GM03348 (cell line): ENCODE measurements around the gene ZNRF2.
"Not testable (repeated sequence)": the region's sequence is repeated elsewhere in the genome, so short reads cannot be mapped to it uniquely, and the experiment has no call there.

Source experiments
- DNase-seq: peaks from one replicate; pipeline ENCODE4 v3.0.0; 2012; ENCODE audit warnings: low spot score

ZNRF2 gene

DNA sequence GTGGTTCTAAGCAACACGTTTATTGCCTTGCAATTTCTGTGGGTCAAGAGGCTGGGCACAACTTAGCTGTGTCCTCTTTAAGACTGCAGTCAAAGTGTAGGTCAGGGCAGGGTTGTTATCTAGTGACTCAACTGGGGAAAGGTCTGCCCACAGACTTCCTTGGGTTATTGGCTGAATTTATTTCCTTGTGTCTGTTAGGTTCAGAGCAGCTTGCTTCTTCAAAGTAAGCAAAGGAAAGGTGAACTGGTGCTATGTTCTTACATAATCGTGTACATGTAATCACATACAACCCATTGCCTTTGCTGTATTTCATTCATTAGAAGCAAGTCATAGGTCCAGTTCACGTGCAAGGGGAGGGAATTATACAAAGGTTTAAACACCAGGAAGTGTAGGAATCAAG is 5.9 kb downstream of the ZNRF2 start:
- DNase-seq: not testable (repeated sequence)

DNA sequence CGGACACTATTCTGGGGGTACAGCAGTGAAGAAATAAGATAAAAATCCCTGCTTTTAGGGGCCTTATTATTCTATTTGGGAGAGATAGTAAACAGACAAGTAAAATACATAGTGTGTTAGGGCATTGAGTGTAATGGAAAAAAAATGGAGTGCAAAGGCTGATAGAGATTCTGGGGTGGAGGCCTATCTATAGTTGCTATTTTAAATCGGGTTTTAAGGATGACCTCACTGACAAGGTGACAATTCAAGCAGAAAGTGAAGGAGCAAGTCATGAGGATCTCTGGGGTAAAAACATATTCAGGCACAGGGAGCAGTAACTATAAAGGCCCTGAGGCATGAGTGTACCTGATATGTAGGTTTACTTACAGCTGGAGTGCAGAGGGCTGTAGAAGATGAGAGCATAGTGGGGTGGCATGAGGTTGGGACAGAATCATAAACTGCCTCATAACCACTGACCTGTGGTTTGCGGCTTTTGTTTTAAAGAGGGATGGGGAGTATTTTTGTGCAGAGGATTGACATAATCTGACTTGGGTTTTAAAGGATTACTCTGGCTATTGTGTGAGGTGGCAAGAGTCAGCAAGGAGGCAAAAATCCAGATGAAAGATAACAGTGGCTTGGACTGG is 8.1 kb downstream of the ZNRF2 start:
- DNase-seq: not testable (repeated sequence)

DNA sequence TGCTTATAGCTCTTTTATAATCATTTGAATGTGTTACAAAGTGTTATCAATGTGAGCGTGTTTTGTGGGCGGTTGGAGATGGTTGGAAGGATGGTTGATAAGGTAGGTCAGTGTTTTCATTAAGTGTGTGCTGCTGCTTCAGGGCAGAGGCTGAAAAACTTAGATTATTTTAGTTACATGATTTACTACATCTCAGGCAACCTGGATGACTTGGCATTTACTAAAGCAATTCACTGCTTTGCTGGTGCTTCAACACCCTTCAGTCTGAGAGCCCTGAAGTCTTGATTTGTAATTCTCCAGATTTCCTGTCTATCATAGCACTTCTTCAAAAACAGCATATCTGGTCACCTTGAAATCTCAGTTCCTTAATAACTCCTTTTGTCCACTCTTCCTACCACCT is 11.9 kb downstream of the ZNRF2 start:
- DNase-seq: not testable (repeated sequence)

DNA sequence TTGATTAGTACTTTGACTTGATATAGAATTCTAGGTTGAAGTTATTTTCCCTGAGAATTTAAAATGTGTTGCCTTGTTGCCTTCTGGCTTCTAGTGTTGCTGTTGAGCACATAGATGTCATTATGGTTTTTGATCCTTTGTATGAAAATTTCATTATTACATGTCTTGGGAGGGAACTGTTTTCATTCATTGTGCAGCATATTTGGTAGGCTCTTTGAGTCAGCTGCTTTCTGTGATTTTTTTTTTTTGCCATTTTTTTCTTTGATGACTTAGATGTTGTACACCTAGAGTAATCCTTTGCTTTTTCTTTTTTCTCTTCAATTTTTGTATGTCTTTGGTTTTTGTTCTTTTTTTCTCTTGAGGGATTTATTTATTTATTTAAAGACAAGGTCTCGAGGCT is 13.1 kb downstream of the ZNRF2 start:
- DNase-seq: not testable (repeated sequence)

DNA sequence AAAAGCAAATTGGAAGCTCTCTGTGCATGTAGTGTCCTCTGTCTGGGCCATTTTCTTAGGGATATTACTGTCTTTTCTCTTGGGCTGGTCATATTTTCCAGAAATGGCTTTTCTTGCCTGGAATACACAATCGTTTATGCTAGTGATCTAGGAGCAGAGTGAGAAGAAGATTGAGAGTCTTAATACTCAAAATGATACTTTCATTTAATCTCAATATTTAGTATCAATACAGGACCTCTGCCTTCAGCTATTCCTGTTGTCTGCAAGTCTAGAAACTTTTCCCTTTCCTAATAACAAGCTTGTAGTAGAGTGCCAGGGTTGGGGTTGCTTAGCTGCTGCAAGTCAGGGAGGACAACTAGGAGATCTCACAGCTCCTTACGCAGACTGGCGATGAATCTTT is 14.0 kb downstream of the ZNRF2 start:
- not testable (repeated sequence) for DNase-seq

DNA sequence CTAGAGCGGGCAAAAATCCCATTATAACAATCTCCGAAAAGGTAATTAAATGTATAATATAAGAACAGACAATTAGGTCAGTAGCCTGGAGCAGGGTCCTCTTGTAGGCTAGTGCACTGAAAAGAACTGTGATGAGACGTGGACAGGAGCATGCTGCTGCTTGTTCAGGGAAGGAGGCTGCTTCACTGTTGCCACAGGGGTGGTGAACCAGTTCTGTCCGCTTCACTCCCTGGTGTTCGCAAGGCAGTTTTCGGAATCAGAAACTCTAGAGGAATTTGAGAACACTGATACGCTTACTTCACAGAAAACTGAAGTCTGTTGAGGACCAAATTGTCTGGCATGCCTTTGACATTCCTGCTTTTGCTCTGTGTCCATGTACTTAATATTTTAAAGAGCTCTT is 17.4 kb downstream of the ZNRF2 start:
- no peak for DNase-seq

DNA sequence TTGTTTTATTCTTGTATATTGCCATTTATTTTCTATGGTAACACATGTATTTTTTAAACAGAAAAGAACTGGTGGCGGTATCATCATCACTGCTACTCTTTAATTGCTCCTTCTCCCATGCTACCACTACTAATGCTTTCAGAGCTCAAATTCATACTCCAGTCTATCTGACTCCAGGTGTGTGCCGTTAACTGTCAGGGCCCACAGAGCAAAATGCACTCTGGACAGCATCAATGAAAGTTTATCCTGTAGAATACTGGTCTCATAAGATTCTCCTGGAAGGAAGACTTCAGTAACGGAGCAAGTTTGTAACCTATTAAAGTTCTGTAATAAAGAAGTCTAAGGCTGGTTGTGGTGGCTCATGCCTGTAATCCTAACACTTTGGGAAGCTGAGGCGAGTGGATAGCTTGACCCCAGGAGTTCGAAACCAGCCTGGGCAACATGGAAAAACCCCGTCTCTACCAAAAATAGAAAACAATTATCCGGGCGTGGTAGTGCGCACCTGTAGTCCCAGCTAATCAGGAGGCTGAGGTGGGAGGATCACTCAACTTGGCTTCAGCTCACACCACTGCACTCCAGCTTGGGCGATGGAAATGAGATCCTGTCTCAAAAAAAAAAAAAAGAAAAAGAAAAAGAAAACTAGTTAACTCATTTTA is 18.4 kb downstream of the ZNRF2 start:
- no peak for DNase-seq

DNA sequence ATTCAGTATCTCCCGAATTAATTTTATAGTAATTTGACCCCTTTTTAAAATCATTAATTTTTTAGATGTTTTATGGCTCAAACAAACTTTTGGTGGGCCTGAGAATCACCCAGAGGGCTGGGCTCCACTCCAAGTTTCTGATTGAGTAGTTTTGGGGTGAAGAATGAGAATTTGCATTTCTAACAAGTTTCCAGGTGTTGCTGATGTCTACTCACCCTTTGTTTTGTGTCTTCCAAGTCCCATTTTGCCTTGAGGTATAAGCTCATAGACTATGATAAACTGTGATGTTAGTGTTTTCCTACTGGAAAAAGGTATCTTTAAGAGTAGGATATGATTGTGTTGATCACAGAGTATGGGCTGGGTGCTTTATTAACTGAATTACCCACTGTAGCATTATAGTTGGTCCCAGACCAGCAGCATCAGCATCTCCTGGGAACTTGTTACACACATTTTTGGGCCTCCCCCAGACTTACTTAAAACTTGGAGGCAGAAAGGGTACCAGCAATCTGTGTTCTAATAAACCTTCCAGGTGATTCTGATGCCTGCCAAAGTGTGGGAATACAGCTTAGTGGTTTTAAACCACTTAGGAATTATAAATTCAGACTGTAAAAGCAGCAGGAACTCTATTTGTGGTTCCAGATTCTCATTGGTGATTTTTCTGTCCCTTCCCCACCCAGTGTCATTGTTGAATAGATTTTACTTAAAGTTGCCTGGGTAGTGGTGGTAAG is 19.1 kb downstream of the ZNRF2 start:
- no peak for DNase-seq

DNA sequence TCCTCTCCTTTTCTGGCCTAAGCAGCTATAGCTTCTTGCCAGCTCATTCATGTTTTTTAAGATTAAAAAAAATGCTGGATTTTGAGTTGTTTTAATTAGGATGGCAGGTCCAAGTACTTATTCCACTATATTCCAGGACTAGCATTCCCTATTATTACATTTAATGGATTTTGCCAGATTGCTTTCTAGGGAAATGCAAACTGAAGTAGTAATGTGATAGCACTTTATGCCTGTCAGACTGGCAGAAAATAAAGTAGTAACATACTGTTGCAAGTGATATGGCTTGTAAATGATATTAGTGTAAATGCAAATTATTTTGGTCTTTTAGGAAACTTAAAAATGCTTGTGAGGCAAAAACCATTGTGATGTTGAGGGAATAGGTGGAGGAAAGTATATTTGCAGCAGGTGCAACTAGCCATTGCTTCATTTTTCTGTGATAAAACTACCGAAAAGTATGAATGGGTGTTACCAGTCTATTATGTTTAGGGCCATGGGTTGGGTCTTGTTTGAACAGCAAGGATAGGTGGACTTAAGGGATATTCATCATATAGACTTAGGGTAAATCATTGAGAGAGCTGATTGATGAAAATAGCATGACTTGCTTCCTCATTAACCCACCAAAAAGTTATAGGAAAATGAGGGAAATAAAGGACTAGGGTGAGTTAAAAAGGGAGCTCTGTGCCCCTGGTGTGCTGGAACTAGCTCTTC is 19.9 kb downstream of the ZNRF2 start:
- no peak for DNase-seq

DNA sequence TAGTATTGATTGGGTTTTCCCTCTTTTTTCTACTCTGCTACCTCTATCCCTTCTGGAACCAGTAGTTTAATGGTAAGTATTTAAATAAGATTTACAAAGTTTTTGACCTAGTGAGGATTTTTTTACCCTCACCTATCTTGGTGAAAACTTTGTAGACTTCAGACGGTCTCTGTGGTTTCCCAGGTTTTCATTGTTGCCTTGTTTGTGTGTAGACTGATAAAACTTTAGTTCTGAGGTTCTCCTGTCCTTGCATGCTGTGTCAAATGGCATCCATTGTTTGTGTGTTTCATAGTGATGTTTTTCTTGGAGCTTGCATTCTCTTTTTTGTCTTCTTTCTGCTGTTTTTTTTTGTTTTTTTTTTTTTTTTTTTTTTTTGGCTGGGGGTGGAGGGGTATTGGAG is 22.6 kb downstream of the ZNRF2 start:
- no peak for DNase-seq

DNA sequence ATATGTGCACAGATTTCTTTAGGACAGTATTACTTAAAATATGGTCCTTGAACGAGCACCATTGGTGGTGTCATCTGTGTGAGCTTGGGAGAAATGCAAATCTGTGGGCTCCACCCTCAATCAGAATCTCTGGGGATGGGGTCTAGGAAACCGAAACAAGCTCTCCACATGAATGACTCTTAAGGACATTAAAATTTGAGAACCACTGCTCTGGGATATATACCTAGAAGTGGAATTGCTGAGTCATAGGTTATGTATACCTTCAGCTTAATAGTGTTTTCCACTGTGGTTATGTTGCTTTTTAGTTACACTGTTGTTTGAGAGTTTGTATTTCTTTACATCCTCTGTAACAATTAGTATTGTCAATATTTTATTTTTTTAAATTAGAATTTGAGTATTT is 24.0 kb downstream of the ZNRF2 start:
- no peak for DNase-seq

DNA sequence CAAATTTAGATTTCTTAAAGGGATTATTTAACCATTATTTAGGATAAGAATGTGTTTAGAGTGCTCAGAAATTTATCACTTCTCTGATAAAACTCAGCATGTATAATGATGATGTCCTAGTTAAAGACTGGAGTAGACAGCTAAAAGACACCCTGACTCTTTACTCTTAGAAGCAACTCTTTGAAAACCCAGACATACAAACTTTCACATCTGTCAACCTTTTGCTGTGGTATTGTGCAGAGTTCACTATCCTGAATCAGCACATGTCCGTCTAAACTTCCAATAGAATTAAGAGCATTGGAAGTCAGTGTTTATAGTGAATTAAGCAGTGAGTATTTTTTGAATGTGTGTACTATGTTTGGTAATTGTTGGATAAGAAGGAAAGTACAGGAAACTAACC is 24.9 kb downstream of the ZNRF2 start:
- no peak for DNase-seq

DNA sequence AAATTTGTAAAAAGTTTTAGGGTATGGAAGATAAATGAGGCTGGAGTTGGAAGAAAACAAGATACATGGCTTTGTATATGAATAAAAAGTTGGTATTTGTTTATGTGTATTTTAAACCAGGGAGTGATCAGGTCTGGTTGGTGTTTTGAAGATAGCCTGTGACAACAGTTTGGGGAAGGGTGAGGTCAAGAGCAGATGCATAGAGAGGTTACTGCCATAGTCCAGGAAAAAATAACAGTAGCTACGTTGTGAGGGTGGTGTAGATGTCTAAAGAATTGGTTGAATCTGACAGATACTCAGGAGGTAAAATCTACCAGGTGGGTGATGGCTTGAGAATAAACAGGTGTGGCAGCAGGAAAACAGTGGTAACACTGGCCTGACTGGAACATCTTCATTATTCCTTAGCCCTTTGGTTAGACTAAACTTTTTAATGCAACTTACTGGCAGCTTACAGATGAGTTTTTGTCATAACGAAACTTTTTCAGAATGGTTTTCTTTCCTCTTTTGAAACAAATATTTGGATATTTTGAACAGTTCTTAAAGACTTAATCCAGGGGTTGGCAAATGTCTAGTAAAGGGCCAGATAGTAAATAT is 25.5 kb downstream of the ZNRF2 start:
- DNase-seq: no peak

DNA sequence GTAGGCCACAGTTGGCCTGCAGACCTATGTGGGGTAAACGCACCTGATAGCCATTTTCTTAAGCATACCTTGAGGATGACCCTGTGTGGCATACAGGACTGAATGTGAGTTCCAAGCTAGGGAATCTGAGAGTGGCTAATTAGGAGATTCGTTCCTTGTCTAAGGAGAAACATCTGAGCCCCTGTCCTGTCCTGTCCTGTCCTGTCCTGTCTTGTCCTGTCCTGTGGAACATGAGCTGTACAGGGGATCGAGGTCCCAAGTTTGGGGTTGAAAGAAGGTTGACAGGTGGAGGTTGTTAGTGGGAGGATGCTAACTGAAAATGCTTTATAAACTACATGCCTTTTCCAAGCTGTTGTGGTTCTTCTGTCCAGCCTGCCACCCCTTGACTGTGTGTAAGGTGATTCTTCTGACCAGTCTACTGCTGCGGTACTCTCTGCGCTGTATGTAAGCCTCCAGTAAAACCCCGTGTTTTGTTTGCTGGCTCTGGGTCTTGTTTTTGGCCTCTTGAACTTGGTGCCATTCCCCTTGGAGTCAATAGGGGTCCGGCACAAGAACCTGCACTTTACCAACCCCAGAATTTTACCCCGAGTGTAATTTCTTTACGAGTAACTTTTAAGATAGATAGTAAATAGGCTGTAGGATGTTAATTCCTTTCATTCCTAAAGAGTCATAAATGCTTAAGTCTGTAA is 26.4 kb downstream of the ZNRF2 start:
- no peak for DNase-seq

DNA sequence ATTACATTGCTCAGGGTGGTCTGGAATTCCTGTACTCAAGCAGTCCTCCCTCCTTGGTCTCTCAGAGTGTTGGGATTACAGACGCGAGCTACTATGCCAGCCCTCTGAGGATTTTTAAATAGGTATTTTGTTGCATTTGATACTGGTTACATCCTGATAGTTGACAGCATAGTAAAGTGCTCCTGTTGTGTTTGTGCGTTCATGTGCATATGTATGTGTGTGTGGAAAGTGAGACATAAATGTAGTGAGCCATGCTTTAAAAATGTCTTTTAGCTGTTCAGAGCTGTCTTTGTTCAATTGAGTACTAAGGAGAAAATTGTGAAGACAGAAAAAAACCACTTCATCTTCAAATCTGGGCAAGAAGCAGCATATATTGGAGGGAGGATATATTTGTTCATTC is 27.8 kb downstream of the ZNRF2 start:
- DNase-seq: no peak

DNA sequence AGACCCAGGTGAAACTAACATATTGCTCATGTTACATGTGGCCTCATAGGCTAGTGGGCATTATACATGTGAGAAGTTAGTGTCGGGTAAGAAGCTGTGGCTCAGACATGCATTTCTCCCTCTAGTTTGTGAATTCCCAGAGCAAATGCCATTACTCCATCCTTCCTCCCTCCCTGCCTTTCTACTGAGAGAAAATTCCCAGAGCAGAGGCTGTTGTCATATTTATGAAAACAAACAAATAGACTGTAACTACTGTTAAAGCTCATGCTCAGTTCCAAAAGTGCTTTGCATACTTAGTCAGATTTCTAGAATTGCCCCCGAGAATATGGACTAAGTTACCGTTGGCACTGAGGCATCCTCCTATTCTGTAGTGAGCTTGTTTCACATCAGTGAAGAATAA is 29.0 kb downstream of the ZNRF2 start:
- DNase-seq: no peak

DNA sequence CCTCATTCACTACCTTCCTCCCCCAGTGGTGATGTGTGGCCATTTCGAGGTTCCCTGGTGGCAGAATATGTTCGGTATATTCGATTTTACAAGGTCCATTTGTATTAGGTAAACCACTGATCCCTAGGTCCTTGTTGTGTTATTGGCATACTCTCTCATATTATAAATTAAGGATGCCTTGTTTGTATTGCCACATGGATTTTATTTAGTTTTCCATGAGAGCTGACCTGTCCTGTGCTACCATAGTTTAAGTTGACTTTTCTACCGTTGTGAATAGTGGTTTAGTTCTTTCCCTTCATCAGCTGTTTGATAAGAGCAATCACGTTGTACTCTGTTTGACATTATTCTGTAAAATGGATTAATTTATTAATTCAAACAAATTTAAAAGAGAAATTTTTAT is 29.4 kb downstream of the ZNRF2 start:
- no peak for DNase-seq

DNA sequence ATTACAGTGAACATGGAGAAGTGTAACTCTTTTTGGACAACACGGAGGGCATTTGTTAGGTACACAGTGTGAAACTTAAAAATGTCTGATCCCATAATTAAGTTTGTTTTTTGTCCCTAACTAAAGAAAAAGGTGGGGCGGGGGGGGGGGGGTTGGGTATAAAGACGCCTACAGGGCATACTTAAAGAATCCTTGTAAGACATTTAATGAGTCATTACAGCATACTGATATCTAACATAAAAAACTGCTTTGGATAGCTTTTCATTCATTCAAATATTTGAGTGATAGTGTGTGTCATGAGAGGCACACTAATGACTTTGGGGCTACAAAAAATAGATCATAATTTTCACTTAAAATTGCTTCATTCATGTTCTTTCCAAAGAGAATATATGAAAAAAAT is 31.2 kb downstream of the ZNRF2 start:
- DNase-seq: no peak

DNA sequence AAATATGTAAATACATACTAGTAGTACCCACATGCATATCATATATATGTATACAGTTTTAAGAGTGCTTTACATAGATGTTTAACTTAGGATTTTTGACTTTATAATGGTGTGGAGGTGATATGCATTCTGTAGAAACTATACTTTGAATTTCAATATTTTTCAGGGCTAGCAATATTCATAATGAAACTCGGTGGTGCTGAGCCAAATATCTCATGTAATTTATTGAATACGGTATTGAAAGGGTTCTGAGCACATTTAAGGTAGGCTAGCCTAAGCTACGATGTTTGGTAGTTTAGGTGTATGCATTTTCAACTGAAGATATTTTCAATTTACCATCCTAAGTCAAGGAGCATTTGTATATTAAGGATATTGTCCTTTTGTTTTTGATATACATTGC is 36.0 kb downstream of the ZNRF2 start:
- DNase-seq: no peak

DNA sequence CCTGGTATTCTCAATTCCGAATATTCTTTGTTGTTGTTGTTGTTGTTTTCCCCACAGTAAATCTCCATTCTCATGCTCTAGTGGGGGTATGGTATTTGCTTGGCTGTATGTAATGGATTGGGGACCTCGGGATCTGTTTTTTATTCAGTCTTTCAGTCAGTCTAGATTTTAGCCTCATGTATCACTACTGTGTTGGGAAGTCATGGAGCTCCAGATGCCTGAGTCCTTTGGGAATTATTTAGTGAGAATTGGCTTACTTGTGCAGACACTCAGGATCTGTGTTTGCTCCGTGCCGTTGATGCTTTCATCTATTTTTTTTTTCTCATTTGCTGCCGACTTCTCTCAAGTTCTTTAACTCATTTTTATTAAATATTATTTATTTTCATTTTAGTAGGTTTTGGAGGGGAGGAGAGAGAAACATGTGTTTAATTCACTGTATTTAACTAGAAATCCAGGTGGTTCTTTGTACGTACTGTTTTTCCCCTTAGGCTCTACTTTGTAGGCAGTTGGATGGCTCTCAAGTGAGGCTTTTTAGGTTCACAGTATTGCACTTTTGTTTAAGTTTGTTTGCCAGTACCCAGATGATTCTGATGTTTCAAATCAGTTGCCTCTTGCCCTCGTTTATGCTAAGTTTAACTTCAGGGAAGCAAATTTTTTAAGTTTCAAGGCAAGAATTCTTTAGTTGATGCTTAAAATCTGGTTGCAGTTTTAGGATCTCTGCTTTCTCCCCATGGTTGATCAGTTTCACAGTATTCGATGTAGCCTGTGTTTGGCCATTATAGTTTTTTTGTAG is 36.9 kb downstream of the ZNRF2 start:
- peak; percentile 7 for DNase-seq

DNA sequence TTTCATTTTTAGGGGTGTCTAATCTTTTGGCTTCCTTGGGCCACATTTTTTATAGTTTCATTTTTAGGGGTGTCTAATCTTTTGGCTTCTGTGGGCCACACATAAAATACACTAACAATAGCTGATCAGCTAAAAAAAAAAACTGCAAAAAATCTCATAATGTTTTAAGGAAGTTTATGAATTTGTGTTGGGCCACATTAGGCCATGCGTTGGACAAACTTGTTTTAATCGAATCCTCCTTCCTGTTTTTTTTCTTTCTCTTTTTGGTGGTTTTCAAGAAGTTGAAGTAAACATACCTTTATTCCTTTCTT is 37.4 kb downstream of the ZNRF2 start:
- no peak for DNase-seq
